Activated T-cell treated with anti-CD3 and anti-CD28 coated beads for 48 hours (primary cell): ENCODE measurements around the gene KCTD19.
"Not testable (repeated sequence)": the region's sequence is repeated elsewhere in the genome, so short reads cannot be mapped to it uniquely, and the experiment has no call there.

Experiments used
- DNase-seq: peaks from one replicate; pipeline ENCODE4 v3.0.0-alpha.2; 2020; ENCODE audit warnings: low read depth

The KCTD19 gene

GRCh38 chr16:67326472-67327309 is at the start of gene KCTD19, which contains the start of gene LRRC36:
Gene KCTD19, minus strand, starts transcription at chr16:67326741. Its CDS starts 34 bp downstream, at chr16:67326707.
Gene LRRC36, plus strand, starts transcription at chr16:67326815. Its CDS starts 48 bp downstream, at chr16:67326863.
- peak; percentile 79 for DNase-seq

- DNase-seq, result not testable (repeated sequence)
These were observed 49.5 kb upstream of the KCTD19 start for GRCh38 chr16:67376012-67376411.

- DNase-seq, result no peak
These were observed 46.1 kb upstream of the KCTD19 start for GRCh38 chr16:67372664-67373063.

GRCh38 chr16:67370661-67371060 is 44.1 kb upstream of the KCTD19 start:
- DNase-seq, result no peak

- no peak for DNase-seq
These were observed 38.2 kb upstream of the KCTD19 start for GRCh38 chr16:67364600-67365235.

GRCh38 chr16:67361038-67361437 is 34.5 kb upstream of the KCTD19 start:
- no peak for DNase-seq

GRCh38 chr16:67359540-67360269 is 33.2 kb upstream of the KCTD19 start:
- not testable (repeated sequence) for DNase-seq

GRCh38 chr16:67357561-67357960 is 31.0 kb upstream of the KCTD19 start:
- no peak for DNase-seq

- no peak for DNase-seq
These were observed 29.9 kb upstream of the KCTD19 start for GRCh38 chr16:67356396-67356795.

- not testable (repeated sequence) for DNase-seq
These were observed 25.9 kb upstream of the KCTD19 start for GRCh38 chr16:67352463-67352862.

- no peak for DNase-seq
These were observed 23.8 kb upstream of the KCTD19 start for GRCh38 chr16:67350324-67350723.

GRCh38 chr16:67349172-67349571 is 22.6 kb upstream of the KCTD19 start:
- DNase-seq, result no peak

GRCh38 chr16:67346341-67346740 is 19.8 kb upstream of the KCTD19 start:
- no peak for DNase-seq

- no peak for DNase-seq
These were observed 18.9 kb upstream of the KCTD19 start for GRCh38 chr16:67345401-67345800.

GRCh38 chr16:67342616-67343015 is 16.1 kb upstream of the KCTD19 start:
- DNase-seq, result no peak

GRCh38 chr16:67341250-67341649 is 14.7 kb upstream of the KCTD19 start:
- DNase-seq, result no peak

- no peak for DNase-seq
These were observed 12.9 kb upstream of the KCTD19 start for GRCh38 chr16:67339453-67339852.

- no peak for DNase-seq
These were observed 10.1 kb upstream of the KCTD19 start for GRCh38 chr16:67336648-67337047.

- no peak for DNase-seq
These were observed 9.6 kb upstream of the KCTD19 start for GRCh38 chr16:67336116-67336515.

GRCh38 chr16:67333315-67333714 is 6.8 kb upstream of the KCTD19 start:
- no peak for DNase-seq

GRCh38 chr16:67329901-67330300 is 3.4 kb upstream of the KCTD19 start:
- no peak for DNase-seq

GRCh38 chr16:67327743-67328142 is 1.2 kb upstream of the KCTD19 start:
- no peak for DNase-seq

- no peak for DNase-seq
These were observed 448 bp downstream of the KCTD19 start for GRCh38 chr16:67326115-67326471.
